GM12878 (cell line): ENCODE results near the gene RBBP9. TPM values are rescaled to one million over a fixed set of nuclear protein-coding genes. Genes with fewer than 3 reads are reported as not detected.

Source experiments
- ASH2L ChIP-seq: fragments of 300-600, 200-600 bp; sonication (generic); IDR thresholded peaks from 2 replicates; pipeline ENCODE4 v1.6.1; 2017; ENCODE audit warnings: low read depth, mild to moderate bottlenecking, borderline replicate concordance
- BACH1 ChIP-seq: fragments of 450-650 bp; IDR thresholded peaks from 2 replicates; pipeline ENCODE4 v1.6.1; 2017; ENCODE audit warnings: mild to moderate bottlenecking, borderline replicate concordance
- CBFB ChIP-seq: IDR thresholded peaks from 2 replicates; pipeline ENCODE4 v1.6.1; 2016; ENCODE audit warnings: antibody characterized with exemption, low read depth
- CHD4 ChIP-seq: fragments of 200-600 bp; sonication (generic); IDR thresholded peaks from 2 replicates; pipeline ENCODE4 v1.6.1; 2016; ENCODE audit warnings: mild to moderate bottlenecking
- CREB1 ChIP-seq: IDR thresholded peaks from 2 replicates; pipeline ENCODE4 v1.6.1; 2012; ENCODE audit warnings: low read depth, mild to moderate bottlenecking, inconsistent platforms
- EGR1 ChIP-seq, 2 experiments: IDR thresholded peaks; 1 replicate in 1 of 2; 2 replicates in 1 of 2; pipeline ENCODE4 v1.6.1; 2011 to 2012; ENCODE audit warnings: low read depth in 2 of 2, low read length in 2 of 2, borderline replicate concordance in 1 of 2, mild to moderate bottlenecking in 1 of 2, moderate library complexity in 1 of 2
- FOS ChIP-seq: IDR thresholded peaks from 3 replicates; pipeline ENCODE4 v1.6.1; 2011; ENCODE audit warnings: borderline replicate concordance; ENCODE audit not compliant: insufficient read length; ENCODE audit errors: extremely low read depth
- HDAC2 ChIP-seq: fragments of 200-600 bp; sonication (generic); IDR thresholded peaks from 2 replicates; pipeline ENCODE4 v1.6.1; 2017
- HDGF ChIP-seq: fragments of 450-650 bp; IDR thresholded peaks from 2 replicates; pipeline ENCODE4 v1.6.1; 2016; ENCODE audit warnings: antibody characterized with exemption
- IRF4 ChIP-seq: IDR thresholded peaks from 2 replicates; pipeline ENCODE4 v1.6.1; 2011; ENCODE audit warnings: low read depth, low read length
- IRF5 ChIP-seq: fragments of 450-650 bp; IDR thresholded peaks from 2 replicates; pipeline ENCODE4 v1.6.1; 2017; ENCODE audit warnings: borderline replicate concordance
- KAT2A ChIP-seq: conservative IDR thresholded peaks from 2 replicates; pipeline ENCODE4 v1.6.1; 2011; ENCODE audit warnings: low read depth, low read length; ENCODE audit not compliant: control insufficient read depth
- LARP7 ChIP-seq: fragments of 450-650 bp; IDR thresholded peaks from 2 replicates; pipeline ENCODE4 v1.6.1; 2017; ENCODE audit warnings: mild to moderate bottlenecking
- MAX ChIP-seq: IDR thresholded peaks from 2 replicates; pipeline ENCODE4 v1.6.1; 2012; ENCODE audit warnings: low read depth, low read length, improper control_type of control experiment
- MTA3 ChIP-seq: IDR thresholded peaks from 2 replicates; pipeline ENCODE4 v1.6.1; 2012; ENCODE audit warnings: low read length, inconsistent platforms, borderline replicate concordance
- PAX5 ChIP-seq: IDR thresholded peaks from 2 replicates; pipeline ENCODE4 v1.6.1; 2011; ENCODE audit warnings: low read depth, low read length, borderline replicate concordance
- PAX8 ChIP-seq: fragments of 450-650 bp; IDR thresholded peaks from 2 replicates; pipeline ENCODE4 v1.6.1; 2017; ENCODE audit warnings: mild to moderate bottlenecking, moderate library complexity
- PML ChIP-seq: IDR thresholded peaks from 2 replicates; pipeline ENCODE4 v1.6.1; 2012; ENCODE audit warnings: low read length, inconsistent platforms
- POLR2A ChIP-seq: IDR thresholded peaks from 2 replicates; pipeline ENCODE4 v1.6.1; 2011; ENCODE audit warnings: low read depth, mild to moderate bottlenecking, low read length
- POLR2AphosphoS5 ChIP-seq: IDR thresholded peaks from 2 replicates; pipeline ENCODE4 v1.6.1; 2011; ENCODE audit warnings: mild to moderate bottlenecking, low read length, inconsistent platforms
- POU2F2 ChIP-seq: IDR thresholded peaks from 3 replicates; pipeline ENCODE4 v1.6.1; 2011; ENCODE audit warnings: low read depth, mild to moderate bottlenecking, low read length, borderline replicate concordance
- RAD21 ChIP-seq: IDR thresholded peaks from 2 replicates; pipeline ENCODE4 v1.6.1; 2011; ENCODE audit warnings: mild to moderate bottlenecking, low read depth, low read length, moderate library complexity; ENCODE audit not compliant: insufficient read depth
- RAD51 ChIP-seq: fragments of 450-650 bp; IDR thresholded peaks from 2 replicates; pipeline ENCODE4 v1.6.1; 2016; ENCODE audit warnings: moderate library complexity, mild to moderate bottlenecking, inconsistent platforms
- SUZ12 ChIP-seq: fragments of 200-600 bp; sonication (generic); IDR thresholded peaks from one replicate; pipeline ENCODE4 v1.6.1; 2018; ENCODE audit warnings: antibody characterized with exemption, mild to moderate bottlenecking; ENCODE audit not compliant: unreplicated experiment
- TCF7 ChIP-seq: IDR thresholded peaks from 2 replicates; pipeline ENCODE4 v1.6.1; 2014; ENCODE audit warnings: antibody characterized with exemption, borderline replicate concordance
- ZZZ3 ChIP-seq: IDR thresholded peaks from 2 replicates; pipeline ENCODE4 v1.6.1; 2011; ENCODE audit warnings: low read depth; ENCODE audit not compliant: control insufficient read depth, insufficient read length
- polyA plus RNA-seq, 11 experiments: library from polyadenylated mRNA; depleted of rRNA in 4 of 11; unstranded in 6 of 11; stranded (reverse) in 5 of 11; fragments of >200 nt; fragmentation: Nextera tagmentation in 4 of 11; fragmentation: Illumina TruSeq in 1 of 11; extraction: Ambion mirVana in 4 of 11; extraction: Trizol in 1 of 11; gene quantifications; 1 replicate in 1 of 11; 2 replicates in 10 of 11; pipeline versions ENCODE4 v1.2.1 to v1.2.3, GENCODE V29; 2011 to 2016; ENCODE audit warnings: inconsistent platforms in 2 of 11, missing spikeins in 2 of 11, low read depth in 1 of 11
- total RNA-seq, 4 experiments: library from RNA; depleted of rRNA in 3 of 4; stranded (reverse); fragments of >200 nt in 3 of 4; fragmentation: Illumina TruSeq in 1 of 4; extraction: Trizol in 1 of 4; gene quantifications; 2 replicates each; pipeline versions ENCODE4 v1.2.1 to v1.2.3, GENCODE V29; 2013 to 2021
- TF ChIP-seq, protein P1 (sequence below): fragments of 450-650 bp; IDR thresholded peaks from 2 replicates; pipeline ENCODE4 v1.6.1; 2017; ENCODE audit warnings: mild to moderate bottlenecking, moderate library complexity

RBBP9 gene
- total and polyA plus RNA-seq, 10 of the 15 experiments (the other 5 are each of a cell fraction or from before 2014, with no cell fraction given), result 7.1 to 34.1 (median 16.0) TPM

DNA sequence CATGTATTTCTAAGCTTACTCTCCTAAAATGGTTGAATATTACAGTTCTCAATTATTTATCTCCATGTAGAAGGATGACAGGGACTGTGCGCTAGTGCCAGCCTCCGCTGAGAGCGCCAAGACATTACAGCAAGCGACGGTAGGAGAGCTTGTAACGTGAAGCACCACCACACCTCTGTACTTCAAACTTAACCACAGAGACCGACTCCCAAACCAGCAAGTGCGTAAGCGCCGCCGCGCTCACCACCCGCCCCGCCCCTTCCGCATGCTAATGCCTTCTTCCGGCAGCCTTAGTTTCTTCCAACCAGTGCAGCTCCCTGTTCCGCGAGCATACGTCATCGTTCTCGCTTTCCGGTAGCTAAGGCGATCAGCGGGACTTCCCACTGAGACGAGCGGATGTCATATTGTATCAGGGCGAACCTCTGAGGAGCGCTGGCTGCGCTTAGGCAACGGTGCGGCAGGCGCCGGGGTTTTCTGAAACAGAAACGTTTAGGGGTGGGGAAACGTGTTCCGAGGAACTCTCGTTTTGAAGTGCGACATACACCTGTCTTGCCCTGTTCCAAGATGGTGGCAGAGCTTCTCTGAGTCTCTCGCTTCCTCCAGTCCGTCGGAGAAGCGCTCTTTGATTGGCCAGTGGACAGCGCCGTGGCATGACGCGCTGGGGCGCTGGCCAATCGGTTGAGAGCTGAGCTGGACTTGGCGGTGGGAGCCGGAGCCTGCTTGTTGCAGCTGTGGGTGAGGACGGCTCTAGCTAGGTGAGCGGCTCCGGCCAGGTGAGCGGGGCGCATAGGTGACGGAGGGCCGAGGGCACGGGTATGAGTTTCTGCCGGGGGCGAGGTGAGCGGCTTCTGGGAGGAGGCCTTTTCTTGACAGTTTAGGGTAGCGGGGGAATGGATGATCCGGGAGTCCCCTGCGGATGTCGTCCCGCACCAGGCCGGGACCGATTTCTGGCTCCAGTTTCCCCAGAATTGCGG is 10.5 kb upstream of the RBBP9 start, which contains the start of gene SEC23B (continued):
- peak; percentile 40; the same call in 1 of the 2 replicates for TF ChIP-seq PAX5
- peak; percentile 90; the same call in 1 of the 2 replicates for TF ChIP-seq CBFB
- peak; percentile 91 for TF ChIP-seq CREB1
- peak; percentile 61; the same call in 1 of the 2 replicates for TF ChIP-seq IRF5
- TF ChIP-seq FOS, result no peak
- TF ChIP-seq CHD4, result no peak
- no peak for TF ChIP-seq ASH2L
- no peak for TF ChIP-seq RAD21
- TF ChIP-seq PAX8, result peak; percentile 85
- no peak for TF ChIP-seq ZZZ3
- TF ChIP-seq MTA3, result no peak
- TF ChIP-seq EGR1 (IDR thresholded peaks at IDR 0.05; ENCODE audit: borderline replicate concordance in 1 of 2, low read depth in 2 of 2, low read length in 2 of 2), result 0 out of 3 replicates have a peak, but pooled peaks of 1 of the 2 experiments have one; percentile 5
- TF ChIP-seq POLR2AphosphoS5, result peak; percentile 93
- TF ChIP-seq BACH1, result peak; percentile 75
- no peak for TF ChIP-seq LARP7
- TF ChIP-seq HDAC2, result no peak
- peak; percentile 73; the same call in 1 of the 2 replicates for TF ChIP-seq IRF4
- no peak for TF ChIP-seq TCF7
- peak; percentile 83 for TF ChIP-seq PML
- TF ChIP-seq SUZ12, result no peak
- peak; percentile 69; the same call in 1 of the 2 replicates for TF ChIP-seq HDGF
- TF ChIP-seq, protein P1, sequence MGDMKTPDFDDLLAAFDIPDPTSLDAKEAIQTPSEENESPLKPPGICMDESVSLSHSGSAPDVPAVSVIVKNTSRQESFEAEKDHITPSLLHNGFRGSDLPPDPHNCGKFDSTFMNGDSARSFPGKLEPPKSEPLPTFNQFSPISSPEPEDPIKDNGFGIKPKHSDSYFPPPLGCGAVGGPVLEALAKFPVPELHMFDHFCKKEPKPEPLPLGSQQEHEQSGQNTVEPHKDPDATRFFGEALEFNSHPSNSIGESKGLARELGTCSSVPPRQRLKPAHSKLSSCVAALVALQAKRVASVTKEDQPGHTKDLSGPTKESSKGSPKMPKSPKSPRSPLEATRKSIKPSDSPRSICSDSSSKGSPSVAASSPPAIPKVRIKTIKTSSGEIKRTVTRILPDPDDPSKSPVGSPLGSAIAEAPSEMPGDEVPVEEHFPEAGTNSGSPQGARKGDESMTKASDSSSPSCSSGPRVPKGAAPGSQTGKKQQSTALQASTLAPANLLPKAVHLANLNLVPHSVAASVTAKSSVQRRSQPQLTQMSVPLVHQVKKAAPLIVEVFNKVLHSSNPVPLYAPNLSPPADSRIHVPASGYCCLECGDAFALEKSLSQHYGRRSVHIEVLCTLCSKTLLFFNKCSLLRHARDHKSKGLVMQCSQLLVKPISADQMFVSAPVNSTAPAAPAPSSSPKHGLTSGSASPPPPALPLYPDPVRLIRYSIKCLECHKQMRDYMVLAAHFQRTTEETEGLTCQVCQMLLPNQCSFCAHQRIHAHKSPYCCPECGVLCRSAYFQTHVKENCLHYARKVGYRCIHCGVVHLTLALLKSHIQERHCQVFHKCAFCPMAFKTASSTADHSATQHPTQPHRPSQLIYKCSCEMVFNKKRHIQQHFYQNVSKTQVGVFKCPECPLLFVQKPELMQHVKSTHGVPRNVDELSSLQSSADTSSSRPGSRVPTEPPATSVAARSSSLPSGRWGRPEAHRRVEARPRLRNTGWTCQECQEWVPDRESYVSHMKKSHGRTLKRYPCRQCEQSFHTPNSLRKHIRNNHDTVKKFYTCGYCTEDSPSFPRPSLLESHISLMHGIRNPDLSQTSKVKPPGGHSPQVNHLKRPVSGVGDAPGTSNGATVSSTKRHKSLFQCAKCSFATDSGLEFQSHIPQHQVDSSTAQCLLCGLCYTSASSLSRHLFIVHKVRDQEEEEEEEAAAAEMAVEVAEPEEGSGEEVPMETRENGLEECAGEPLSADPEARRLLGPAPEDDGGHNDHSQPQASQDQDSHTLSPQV, result no peak
- peak; percentile 91 for TF ChIP-seq POLR2A
- TF ChIP-seq MAX, result peak; percentile 75; the same call in 1 of the 2 replicates
- TF ChIP-seq RAD51, result no peak
- TF ChIP-seq POU2F2, result peak; percentile 96
- no peak for TF ChIP-seq KAT2A
